Large intestine (tissue), 3 donors: ENCODE measurements around the gene ETV6. TPM values are rescaled to one million over a fixed set of nuclear protein-coding genes. Genes with fewer than 3 reads are reported as not detected.

ENCODE experiments used
- DNase-seq, 2 donors: peaks; one replicate each; pipeline versions ENCODE4 v3.0.0 to v3.0.0-alpha.2; 2013
- H3K27ac ChIP-seq: one replicate; pipeline ENCODE4 v1.5.1; 2013; ENCODE audit warnings: low read length
- H3K27me3 ChIP-seq: 2 replicates; pipeline ENCODE4 v1.6.1; 2013; ENCODE audit warnings: low read length; ENCODE audit not compliant: control insufficient read depth, insufficient read depth
- H3K36me3 ChIP-seq: 2 replicates; pipeline ENCODE4 v1.6.1; 2013; ENCODE audit warnings: low read length; ENCODE audit not compliant: control insufficient read depth, insufficient read depth
- H3K4me1 ChIP-seq: one replicate; pipeline ENCODE4 v1.6.1; 2013; ENCODE audit warnings: low read length; ENCODE audit not compliant: control insufficient read depth, insufficient read depth
- H3K4me3 ChIP-seq: one replicate; pipeline ENCODE4 v1.5.1; 2013; ENCODE audit warnings: low read length
- H3K9me3 ChIP-seq: one replicate; pipeline ENCODE4 v1.6.1; 2013; ENCODE audit warnings: mild to moderate bottlenecking, low read depth, low read length, moderate library complexity; ENCODE audit not compliant: control insufficient read depth
- WGBS: methylation state at CpG from one replicate; pipeline ENCODE4 v1.1.5; 2013; ENCODE audit warnings: low lambda C conversion rate; ENCODE audit not compliant: insufficient coverage; 5-methylcytosine and 5-hydroxymethylcytosine counted together
- polyA plus RNA-seq: library from polyadenylated mRNA; unstranded; fragments of 120-200 nt; gene quantifications from one replicate; pipeline ENCODE4 v1.2.1, GENCODE V29; 2013

ETV6 gene
- polyA plus RNA-seq, 1 donor: 14.9 TPM

- 100% methylated on average over 1 of the region's 4 CpGs for WGBS
Measured at GRCh38 chr12:11891346-11891745, 241.9 kb downstream of the ETV6 start.

GRCh38 chr12:11891754-11892386, 242.4 kb downstream of the ETV6 start:
- no CpG with 5 or more reads among the region's 9 CpGs for WGBS
- H3K36me3 ChIP-seq: peaks cover 50% of the 10 kb centered on the region
- H3K9me3 ChIP-seq: no peaks in the 10 kb centered on the region
- H3K27ac ChIP-seq: no peak overlapping the region
- no peak for DNase-seq
- no peaks in the 10 kb centered on the region for H3K27me3 ChIP-seq
- no peaks in the 10 kb centered on the region for H3K4me1 ChIP-seq
- no peak overlapping the region for H3K4me3 ChIP-seq

More at GRCh38 chr12:11891346-11891745, 241.9 kb downstream of the ETV6 start:
- Histone ChIP-seq H3K36me3 (peaks cover 55% of the 10 kb centered on the region), H3K9me3 (no peaks in the 10 kb centered on the region), H3K4me3 (no peak overlapping the region), H3K27me3 (no peaks in the 10 kb centered on the region), H3K27ac (no peak overlapping the region), H3K4me1 (no peaks in the 10 kb centered on the region)
- DNase-seq: no peak

- Histone ChIP-seq H3K27ac (no peak overlapping the region), H3K27me3 (no peaks in the 10 kb centered on the region), H3K9me3 (no peaks in the 10 kb centered on the region), H3K4me1 (no peaks in the 10 kb centered on the region), H3K36me3 (peaks cover 36% of the 10 kb centered on the region), H3K4me3 (no peak overlapping the region)
- WGBS: no CpG with 5 or more reads among the region's 4 CpGs
- no peak for DNase-seq
Measured at GRCh38 chr12:11893998-11894397, 244.5 kb downstream of the ETV6 start.

GRCh38 chr12:11894890-11895289, 245.4 kb downstream of the ETV6 start:
- Histone ChIP-seq H3K36me3 (peaks cover 34% of the 10 kb centered on the region), H3K27ac (no peak overlapping the region), H3K4me3 (no peak overlapping the region), H3K27me3 (no peaks in the 10 kb centered on the region), H3K4me1 (no peaks in the 10 kb centered on the region), H3K9me3 (no peaks in the 10 kb centered on the region)
- no CpG with 5 or more reads among the region's 4 CpGs for WGBS
- no peak for DNase-seq

GRCh38 chr12:11895421-11896078, 246.1 kb downstream of the ETV6 start:
- 100% methylated on average over 1 of the region's 7 CpGs for WGBS
- Histone ChIP-seq H3K4me3 (no peak overlapping the region), H3K4me1 (no peaks in the 10 kb centered on the region), H3K9me3 (no peaks in the 10 kb centered on the region), H3K36me3 (peaks cover 34% of the 10 kb centered on the region), H3K27me3 (no peaks in the 10 kb centered on the region), H3K27ac (no peak overlapping the region)
- no peak for DNase-seq

- H3K36me3 ChIP-seq: peaks cover 26% of the 10 kb centered on the region
- no peaks in the 10 kb centered on the region for H3K9me3 ChIP-seq
- DNase-seq: no peak
- WGBS: 100% methylated on average over 1 of the region's 3 CpGs
- H3K4me3 ChIP-seq: no peak overlapping the region
- no peaks in the 10 kb centered on the region for H3K4me1 ChIP-seq
- H3K27me3 ChIP-seq: no peaks in the 10 kb centered on the region
- no peak overlapping the region for H3K27ac ChIP-seq
Measured at GRCh38 chr12:11896417-11896929, 247.0 kb downstream of the ETV6 start.

GRCh38 chr12:11897923-11898322, 248.4 kb downstream of the ETV6 start:
- Histone ChIP-seq H3K4me3 (no peak overlapping the region), H3K9me3 (no peaks in the 10 kb centered on the region), H3K27me3 (no peaks in the 10 kb centered on the region), H3K36me3 (peaks cover 15% of the 10 kb centered on the region), H3K27ac (no peak overlapping the region), H3K4me1 (no peaks in the 10 kb centered on the region)
- WGBS: no CpG with 5 or more reads among the region's 2 CpGs
- DNase-seq: no peak

- no CpG with 5 or more reads among the region's 9 CpGs for WGBS
- no peak for DNase-seq
Measured at GRCh38 chr12:11901701-11902524, 252.4 kb downstream of the ETV6 start.

GRCh38 chr12:11902525-11902875, 253.0 kb downstream of the ETV6 start:
- no peak for DNase-seq
- Histone ChIP-seq H3K27ac (no peak overlapping the region), H3K9me3 (peaks cover under 1% of the 10 kb centered on the region), H3K4me3 (no peak overlapping the region), H3K4me1 (no peaks in the 10 kb centered on the region), H3K36me3 (no peaks in the 10 kb centered on the region), H3K27me3 (no peaks in the 10 kb centered on the region)
- 95% methylated on average over 3 of the region's 4 CpGs for WGBS

More at GRCh38 chr12:11901701-11902524, 252.4 kb downstream of the ETV6 start:
- no peaks in the 10 kb centered on the region for H3K9me3 ChIP-seq
- H3K4me3 ChIP-seq: no peak overlapping the region
- no peaks in the 10 kb centered on the region for H3K4me1 ChIP-seq
- H3K27me3 ChIP-seq: no peaks in the 10 kb centered on the region
- no peaks in the 10 kb centered on the region for H3K36me3 ChIP-seq
- H3K27ac ChIP-seq: no peak overlapping the region

GRCh38 chr12:11904124-11904523, 254.7 kb downstream of the ETV6 start:
- no CpG with 5 or more reads among the region's 3 CpGs for WGBS
- no peak overlapping the region for H3K4me3 ChIP-seq
- no peaks in the 10 kb centered on the region for H3K27me3 ChIP-seq
- no peaks in the 10 kb centered on the region for H3K4me1 ChIP-seq
- no peaks in the 10 kb centered on the region for H3K36me3 ChIP-seq
- H3K27ac ChIP-seq: no peak overlapping the region
- no peak for DNase-seq
- H3K9me3 ChIP-seq: peaks cover 6% of the 10 kb centered on the region
